ENCODE results near the gene KCTD2.
A peak's percentile ranks its signal among the peaks of the same experiment; 100 is the strongest.
"Not testable (repeated sequence)": the region's sequence is repeated elsewhere in the genome, so short reads cannot be mapped to it uniquely, and the experiment has no call there.

KCTD2 gene

GRCh38 chr17:75046407-75047289 is at the start of gene KCTD2, which contains the start of gene ATP5PD:
Gene KCTD2, plus strand, starts transcription at chr17:75047225. Its CDS starts 26 bp downstream, at chr17:75047251.
Gene ATP5PD, minus strand, starts transcription at chr17:75046969. Its CDS starts 4,319 bp downstream, at chr17:75042650.
- peak; percentile 86 for DNase-seq

GRCh38 chr17:74998783-74999182 is 48.2 kb upstream of the KCTD2 start:
- DNase-seq: no peak

- no peak for DNase-seq
Measured at GRCh38 chr17:74999523-74999922, 47.5 kb upstream of the KCTD2 start.

- no peak for DNase-seq
Measured at GRCh38 chr17:75001915-75002843, 44.8 kb upstream of the KCTD2 start.

- no peak for DNase-seq
Measured at GRCh38 chr17:75003070-75003956, 43.7 kb upstream of the KCTD2 start.

- no peak for DNase-seq
Measured at GRCh38 chr17:75003957-75004355, 43.1 kb upstream of the KCTD2 start.

GRCh38 chr17:75004371-75004770 is 42.7 kb upstream of the KCTD2 start:
- no peak for DNase-seq

- DNase-seq: no peak
Measured at GRCh38 chr17:75005291-75005690, 41.7 kb upstream of the KCTD2 start.

GRCh38 chr17:75006084-75006483 is 40.9 kb upstream of the KCTD2 start:
- not testable (repeated sequence) for DNase-seq

GRCh38 chr17:75006653-75007052 is 40.4 kb upstream of the KCTD2 start:
- DNase-seq: no peak

GRCh38 chr17:75008373-75008772 is 38.7 kb upstream of the KCTD2 start:
- no peak for DNase-seq

- no peak for DNase-seq
Measured at GRCh38 chr17:75009139-75009724, 37.8 kb upstream of the KCTD2 start.

GRCh38 chr17:75010683-75011400 is 36.2 kb upstream of the KCTD2 start:
- no peak for DNase-seq

- DNase-seq: no peak
Measured at GRCh38 chr17:75011401-75012095, 35.5 kb upstream of the KCTD2 start.

GRCh38 chr17:75012096-75012345 is 35.0 kb upstream of the KCTD2 start:
- DNase-seq: no peak

- no peak for DNase-seq
Measured at GRCh38 chr17:75012346-75013091, 34.5 kb upstream of the KCTD2 start, which contains the start of gene MRPL58. Gene MRPL58, plus strand, starts transcription at chr17:75012670. Its CDS starts 17 bp downstream, at chr17:75012687.

GRCh38 chr17:75013092-75013559 is 33.9 kb upstream of the KCTD2 start:
- no peak for DNase-seq

- DNase-seq: no peak
Measured at GRCh38 chr17:75019146-75019545, 27.9 kb upstream of the KCTD2 start.

- no peak for DNase-seq
Measured at GRCh38 chr17:75019710-75020109, 27.3 kb upstream of the KCTD2 start.
